MM.1S (cell line): ENCODE results near the gene EFCAB6.

ENCODE experiments used
- DNase-seq: peaks from one replicate; pipeline ENCODE4 v3.0.0-alpha.2; 2015
- H2AFZ ChIP-seq: fragments of 300-600 bp; sonication (generic); 2 replicates; pipeline ENCODE4 v1.6.0; 2016; ENCODE audit warnings: antibody characterized with exemption, low read length
- H3F3A ChIP-seq: fragments of 300-600 bp; sonication (generic); 2 replicates; pipeline ENCODE4 v1.6.1; 2016; ENCODE audit warnings: mild to moderate bottlenecking, antibody characterized with exemption, low read length, moderate library complexity, mixed read lengths; ENCODE audit not compliant: insufficient read depth
- H3K27ac ChIP-seq: fragments of 300-600 bp; sonication (generic); 2 replicates; pipeline ENCODE4 v1.5.1; 2016; ENCODE audit warnings: mild to moderate bottlenecking, low read length
- H3K27me3 ChIP-seq: fragments of 300-600 bp; sonication (generic); replicated peaks from 2 replicates; pipeline ENCODE4 v1.6.0; 2016; ENCODE audit warnings: low read length; ENCODE audit not compliant: insufficient read depth
- H3K36me3 ChIP-seq: fragments of 300-600 bp; sonication (generic); replicated peaks from 2 replicates; pipeline ENCODE4 v1.6.1; 2016; ENCODE audit warnings: mild to moderate bottlenecking, low read length, mixed read lengths; ENCODE audit not compliant: insufficient read depth
- H3K4me1 ChIP-seq: fragments of 300-600 bp; sonication (generic); 2 replicates; pipeline ENCODE4 v1.6.1; 2016; ENCODE audit warnings: low read length, mixed read lengths
- H3K4me2 ChIP-seq: fragments of 300-600 bp; sonication (generic); 2 replicates; pipeline ENCODE4 v1.6.0; 2016; ENCODE audit warnings: low read depth, low read length
- H3K4me3 ChIP-seq: fragments of 300-600 bp; sonication (generic); 2 replicates; pipeline ENCODE4 v1.5.1; 2016; ENCODE audit warnings: low read length, mixed read lengths
- H3K79me2 ChIP-seq: fragments of 300-600 bp; sonication (generic); 2 replicates; pipeline ENCODE4 v1.6.1; 2016; ENCODE audit warnings: mixed run types, low read length, mixed read lengths
- H3K9ac ChIP-seq: fragments of 300-600 bp; sonication (generic); 2 replicates; pipeline ENCODE4 v1.6.1; 2016; ENCODE audit warnings: low read length, mixed read lengths
- H3K9me2 ChIP-seq: fragments of 300-600 bp; sonication (generic); replicated peaks from 2 replicates; pipeline ENCODE4 v1.6.1; 2016; ENCODE audit warnings: mild to moderate bottlenecking, low read length, mixed read lengths; ENCODE audit not compliant: insufficient read depth
- H3K9me3 ChIP-seq: fragments of 300-600 bp; sonication (generic); replicated peaks from 2 replicates; pipeline ENCODE4 v1.6.1; 2016; ENCODE audit warnings: mild to moderate bottlenecking, low read length, mixed read lengths; ENCODE audit not compliant: insufficient read depth
- H4K20me1 ChIP-seq: fragments of 300-600 bp; sonication (generic); 2 replicates; pipeline ENCODE4 v1.6.1; 2016; ENCODE audit warnings: mild to moderate bottlenecking, low read length, moderate library complexity, mixed read lengths; ENCODE audit not compliant: insufficient read depth
- EZH2 ChIP-seq: fragments of 300-600 bp; sonication (generic); optimal IDR thresholded peaks from 2 replicates; pipeline ENCODE3; 2017; ENCODE audit warnings: low read depth, mild to moderate bottlenecking, antibody characterized with exemption, low read length, mixed read lengths
- EZH2phosphoT487 ChIP-seq: fragments of 300-600 bp; sonication (generic); IDR thresholded peaks from 2 replicates; pipeline ENCODE4 v1.6.1; 2018; ENCODE audit warnings: antibody characterized with exemption, low read length
- TF ChIP-seq, protein P1 (sequence below): fragments of 300-600 bp; sonication (generic); IDR thresholded peaks from 2 replicates; pipeline ENCODE4 v1.5.1; 2016; ENCODE audit warnings: antibody characterized with exemption, low read length, mixed read lengths

Gene EFCAB6

DNA sequence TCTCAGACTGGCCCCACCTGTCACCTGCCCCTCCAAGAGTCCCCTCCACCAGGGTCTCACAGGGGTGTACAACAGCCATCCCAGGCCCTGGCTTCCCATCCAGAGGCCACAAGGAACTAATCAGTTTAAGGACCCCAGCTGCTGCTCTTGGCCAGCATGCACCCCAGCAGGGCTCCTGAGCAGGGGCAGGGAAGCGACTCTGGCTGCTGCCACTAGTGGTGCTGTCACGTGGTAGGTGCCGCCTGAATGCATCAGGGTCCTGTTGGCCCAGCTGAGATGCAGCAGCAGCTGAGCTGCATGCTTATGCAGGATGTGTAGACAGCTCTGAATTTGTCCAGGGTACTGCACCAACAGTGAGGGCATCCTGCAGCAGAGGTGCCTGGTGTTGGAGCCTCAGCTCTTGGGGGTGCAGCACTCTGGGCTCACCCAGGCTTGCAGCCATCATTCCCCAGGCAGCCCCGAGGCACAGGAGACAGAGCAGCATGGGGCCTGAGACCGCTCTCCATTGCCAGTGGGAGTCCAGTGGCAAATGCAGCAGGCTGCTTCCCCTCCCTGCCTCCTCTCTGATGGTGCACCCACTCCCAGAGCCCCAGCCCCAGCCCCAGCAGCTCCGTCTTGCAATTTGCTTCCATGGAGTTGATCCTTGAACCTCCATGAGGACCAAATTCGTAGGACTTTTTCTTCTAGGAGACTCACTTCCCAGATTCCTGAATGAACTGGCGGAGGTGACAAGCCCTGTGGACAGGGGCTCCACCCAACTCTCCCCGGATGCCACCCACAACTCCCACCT lies 301.6 kb downstream of the EFCAB6 start:
- Histone ChIP-seq H3K27me3 (peaks cover 23% of the 10 kb centered on the region), H3K9me2 (no peaks in the 10 kb centered on the region), H3K27ac (no peak overlapping the region), H2AFZ (no peak overlapping the region), H4K20me1 (no peaks in the 10 kb centered on the region), H3K4me1 (no peaks in the 10 kb centered on the region), H3K36me3 (no peaks in the 10 kb centered on the region), H3K4me2 (no peak overlapping the region), H3K4me3 (no peak overlapping the region), H3K9ac (no peak overlapping the region), H3F3A (no peaks in the 10 kb centered on the region), H3K79me2 (no peaks in the 10 kb centered on the region), H3K9me3 (no peaks in the 10 kb centered on the region)
- TF ChIP-seq EZH2 (no peak), EZH2phosphoT487 (no peak)
- TF ChIP-seq, protein P1, sequence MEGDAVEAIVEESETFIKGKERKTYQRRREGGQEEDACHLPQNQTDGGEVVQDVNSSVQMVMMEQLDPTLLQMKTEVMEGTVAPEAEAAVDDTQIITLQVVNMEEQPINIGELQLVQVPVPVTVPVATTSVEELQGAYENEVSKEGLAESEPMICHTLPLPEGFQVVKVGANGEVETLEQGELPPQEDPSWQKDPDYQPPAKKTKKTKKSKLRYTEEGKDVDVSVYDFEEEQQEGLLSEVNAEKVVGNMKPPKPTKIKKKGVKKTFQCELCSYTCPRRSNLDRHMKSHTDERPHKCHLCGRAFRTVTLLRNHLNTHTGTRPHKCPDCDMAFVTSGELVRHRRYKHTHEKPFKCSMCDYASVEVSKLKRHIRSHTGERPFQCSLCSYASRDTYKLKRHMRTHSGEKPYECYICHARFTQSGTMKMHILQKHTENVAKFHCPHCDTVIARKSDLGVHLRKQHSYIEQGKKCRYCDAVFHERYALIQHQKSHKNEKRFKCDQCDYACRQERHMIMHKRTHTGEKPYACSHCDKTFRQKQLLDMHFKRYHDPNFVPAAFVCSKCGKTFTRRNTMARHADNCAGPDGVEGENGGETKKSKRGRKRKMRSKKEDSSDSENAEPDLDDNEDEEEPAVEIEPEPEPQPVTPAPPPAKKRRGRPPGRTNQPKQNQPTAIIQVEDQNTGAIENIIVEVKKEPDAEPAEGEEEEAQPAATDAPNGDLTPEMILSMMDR, result no peak
- no peak for DNase-seq

DNA sequence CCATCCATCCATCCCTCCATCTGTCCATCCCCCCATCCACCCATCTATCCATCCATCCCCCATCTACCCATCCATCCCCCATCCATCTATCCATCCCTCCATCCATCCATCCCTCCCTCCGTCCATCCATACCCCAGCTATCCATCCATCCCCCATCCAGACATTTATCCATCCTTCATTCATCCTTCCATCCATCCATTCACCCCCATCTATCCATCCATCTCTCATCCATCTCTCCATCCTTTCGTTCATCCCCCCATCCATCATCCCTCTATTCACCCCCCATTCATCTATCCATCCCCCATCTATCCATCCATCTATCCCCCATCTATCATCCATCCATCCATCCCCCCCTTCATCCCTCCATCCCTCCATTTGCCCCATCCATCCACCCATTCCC lies 302.8 kb downstream of the EFCAB6 start:
- no peaks in the 10 kb centered on the region for H3K79me2 ChIP-seq
- TF ChIP-seq EZH2, result no peak
- no peak for TF ChIP-seq EZH2phosphoT487
- TF ChIP-seq, protein P1, result no peak

DNA sequence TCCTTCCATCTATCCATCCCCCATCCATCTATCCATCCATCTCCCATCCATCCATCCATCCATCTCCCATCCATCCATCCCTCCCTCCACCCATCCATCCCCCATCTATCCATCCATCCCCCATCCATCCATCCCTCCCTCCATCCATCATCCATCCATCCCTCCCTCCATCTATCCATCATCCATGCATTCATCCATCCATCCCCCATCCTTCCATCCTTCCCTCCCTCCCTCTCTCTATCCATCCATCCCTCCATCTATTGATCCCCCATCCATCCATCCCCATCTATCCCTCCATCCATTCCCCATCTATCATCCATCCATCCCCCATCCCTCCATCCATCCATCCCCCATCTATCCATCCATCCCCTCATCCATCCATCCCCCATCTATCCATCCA lies 303.6 kb downstream of the EFCAB6 start:
- no peaks in the 10 kb centered on the region for H3K36me3 ChIP-seq

More for the DNA sequence above, 302.8 kb downstream of the EFCAB6 start:
- no peak overlapping the region for H3K9ac ChIP-seq
- H3K4me1 ChIP-seq, result no peaks in the 10 kb centered on the region
- H3K36me3 ChIP-seq, result no peaks in the 10 kb centered on the region
- no peak overlapping the region for H3K27ac ChIP-seq
- H3K4me3 ChIP-seq, result no peak overlapping the region
- H3K9me2 ChIP-seq, result no peaks in the 10 kb centered on the region
- H3K4me2 ChIP-seq, result no peak overlapping the region
- no peaks in the 10 kb centered on the region for H3K9me3 ChIP-seq
- DNase-seq, result no peak
- H4K20me1 ChIP-seq, result no peaks in the 10 kb centered on the region
- H3F3A ChIP-seq, result no peaks in the 10 kb centered on the region
- no peak overlapping the region for H2AFZ ChIP-seq
- H3K27me3 ChIP-seq, result peaks cover 18% of the 10 kb centered on the region

More for the DNA sequence above, 303.6 kb downstream of the EFCAB6 start:
- no peak overlapping the region for H2AFZ ChIP-seq
- no peaks in the 10 kb centered on the region for H3K9me3 ChIP-seq
- no peaks in the 10 kb centered on the region for H4K20me1 ChIP-seq
- no peak for DNase-seq
- H3K9me2 ChIP-seq, result no peaks in the 10 kb centered on the region
- no peak overlapping the region for H3K4me2 ChIP-seq
- no peaks in the 10 kb centered on the region for H3F3A ChIP-seq
- H3K4me1 ChIP-seq, result no peaks in the 10 kb centered on the region
- no peaks in the 10 kb centered on the region for H3K79me2 ChIP-seq
- peaks cover 18% of the 10 kb centered on the region for H3K27me3 ChIP-seq
- H3K9ac ChIP-seq, result no peak overlapping the region
- H3K4me3 ChIP-seq, result no peak overlapping the region
- H3K27ac ChIP-seq, result no peak overlapping the region
- TF ChIP-seq, protein P1, result no peak
- TF ChIP-seq EZH2 (no peak), EZH2phosphoT487 (no peak)
